OCI-LY3 (cell line): ENCODE data around the gene KRT84.

Experiments
- H2AFZ ChIP-seq: fragments of 200-600, 300-600 bp; shearing (Covaris generic); 2 replicates; pipeline ENCODE4 v1.6.0; 2014; ENCODE audit warnings: antibody characterized with exemption, low read depth, low read length
- H3K27ac ChIP-seq: fragments of 200-600, 300-600 bp; sonication (generic); 2 replicates; pipeline ENCODE4 v1.5.1; 2014; ENCODE audit warnings: mild to moderate bottlenecking, low read length, moderate library complexity, mixed read lengths
- H3K27me3 ChIP-seq: fragments of 200-600, 300-600 bp; sonication (generic); 2 replicates; pipeline ENCODE4 v1.6.1; 2014; ENCODE audit warnings: low read depth, low read length, mixed read lengths
- H3K36me3 ChIP-seq: fragments of 200-600, 300-600 bp; sonication (generic); replicated peaks from 2 replicates; pipeline ENCODE3; 2014; ENCODE audit warnings: low read depth, low read length, mixed read lengths
- H3K4me1 ChIP-seq: fragments of 300-600, 200-600 bp; sonication (generic); 2 replicates; pipeline ENCODE4 v1.6.1; 2014; ENCODE audit warnings: low read length, mixed read lengths
- H3K4me2 ChIP-seq: fragments of 200-600, 300-600 bp; sonication (generic); 2 replicates; pipeline ENCODE4 v1.6.1; 2014; ENCODE audit warnings: low read length, mixed read lengths
- H3K4me3 ChIP-seq: fragments of 300-600, 200-600 bp; sonication (generic); 2 replicates; pipeline ENCODE4 v1.5.1; 2014; ENCODE audit warnings: antibody characterized with exemption, mild to moderate bottlenecking, low read length, moderate library complexity
- H3K79me2 ChIP-seq: fragments of 300-600, 200-600 bp; shearing (Covaris generic); 2 replicates; pipeline ENCODE4 v1.6.1; 2014; ENCODE audit warnings: mild to moderate bottlenecking, low read length, mixed read lengths
- H3K9ac ChIP-seq: fragments of 300-600, 200-600 bp; shearing (Covaris generic); 2 replicates; pipeline ENCODE4 v1.6.0; 2014; ENCODE audit warnings: mild to moderate bottlenecking, low read length, moderate library complexity
- H3K9me3 ChIP-seq: fragments of 200-600, 300-600 bp; shearing (Covaris generic); 2 replicates; pipeline ENCODE4 v1.6.1; 2014; ENCODE audit warnings: low read length, mixed read lengths; ENCODE audit not compliant: insufficient read depth
- H4K20me1 ChIP-seq: fragments of 200-600, 300-600 bp; sonication (generic); 2 replicates; pipeline ENCODE4 v1.6.1; 2016; ENCODE audit warnings: low read length, mixed read lengths; ENCODE audit not compliant: insufficient read depth
- EZH2phosphoT487 ChIP-seq: fragments of 200-600 bp; shearing (Covaris generic); IDR thresholded peaks from 2 replicates; pipeline ENCODE4 v1.6.1; 2018; ENCODE audit warnings: antibody characterized with exemption, mixed run types, low read depth
- TF ChIP-seq, protein P1 (sequence below): fragments of 200-600, 300-600 bp; sonication (generic); IDR thresholded peaks from 2 replicates; pipeline ENCODE4 v1.5.1; 2014; ENCODE audit warnings: antibody characterized with exemption, low read length, low read depth

KRT84 gene

DNA sequence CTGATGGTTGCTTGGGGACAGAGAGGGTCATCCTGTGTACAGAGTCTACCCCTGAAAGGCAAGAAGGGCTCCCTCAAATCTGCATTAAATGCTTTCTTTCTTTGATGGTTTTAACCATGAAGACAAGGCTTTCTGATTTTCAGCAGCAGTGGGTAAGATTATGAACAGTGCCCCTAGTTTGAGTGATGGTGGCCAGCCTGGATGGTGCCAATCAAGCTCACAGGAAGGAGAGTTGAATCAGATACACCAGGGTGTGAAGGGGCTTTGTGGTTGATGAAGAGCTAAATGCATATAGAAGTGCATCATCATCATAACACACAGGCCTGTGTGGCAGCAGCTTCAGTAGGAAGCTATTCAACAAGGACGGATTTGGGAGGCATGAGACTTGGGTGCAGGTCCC is 23.9 kb downstream of the KRT84 start:
- Histone ChIP-seq H3K9ac (no peak overlapping the region), H3K36me3 (no peaks in the 10 kb centered on the region), H3K4me3 (no peak overlapping the region), H3K79me2 (no peaks in the 10 kb centered on the region), H3K4me1 (peaks cover 17% of the 10 kb centered on the region), H3K27me3 (peaks cover 30% of the 10 kb centered on the region), H3K4me2 (no peak overlapping the region), H3K9me3 (no peaks in the 10 kb centered on the region), H4K20me1 (no peaks in the 10 kb centered on the region), H2AFZ (no peak overlapping the region), H3K27ac (no peak overlapping the region)
- TF ChIP-seq, protein P1, sequence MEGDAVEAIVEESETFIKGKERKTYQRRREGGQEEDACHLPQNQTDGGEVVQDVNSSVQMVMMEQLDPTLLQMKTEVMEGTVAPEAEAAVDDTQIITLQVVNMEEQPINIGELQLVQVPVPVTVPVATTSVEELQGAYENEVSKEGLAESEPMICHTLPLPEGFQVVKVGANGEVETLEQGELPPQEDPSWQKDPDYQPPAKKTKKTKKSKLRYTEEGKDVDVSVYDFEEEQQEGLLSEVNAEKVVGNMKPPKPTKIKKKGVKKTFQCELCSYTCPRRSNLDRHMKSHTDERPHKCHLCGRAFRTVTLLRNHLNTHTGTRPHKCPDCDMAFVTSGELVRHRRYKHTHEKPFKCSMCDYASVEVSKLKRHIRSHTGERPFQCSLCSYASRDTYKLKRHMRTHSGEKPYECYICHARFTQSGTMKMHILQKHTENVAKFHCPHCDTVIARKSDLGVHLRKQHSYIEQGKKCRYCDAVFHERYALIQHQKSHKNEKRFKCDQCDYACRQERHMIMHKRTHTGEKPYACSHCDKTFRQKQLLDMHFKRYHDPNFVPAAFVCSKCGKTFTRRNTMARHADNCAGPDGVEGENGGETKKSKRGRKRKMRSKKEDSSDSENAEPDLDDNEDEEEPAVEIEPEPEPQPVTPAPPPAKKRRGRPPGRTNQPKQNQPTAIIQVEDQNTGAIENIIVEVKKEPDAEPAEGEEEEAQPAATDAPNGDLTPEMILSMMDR = no peak
- TF ChIP-seq EZH2phosphoT487 = no peak

DNA sequence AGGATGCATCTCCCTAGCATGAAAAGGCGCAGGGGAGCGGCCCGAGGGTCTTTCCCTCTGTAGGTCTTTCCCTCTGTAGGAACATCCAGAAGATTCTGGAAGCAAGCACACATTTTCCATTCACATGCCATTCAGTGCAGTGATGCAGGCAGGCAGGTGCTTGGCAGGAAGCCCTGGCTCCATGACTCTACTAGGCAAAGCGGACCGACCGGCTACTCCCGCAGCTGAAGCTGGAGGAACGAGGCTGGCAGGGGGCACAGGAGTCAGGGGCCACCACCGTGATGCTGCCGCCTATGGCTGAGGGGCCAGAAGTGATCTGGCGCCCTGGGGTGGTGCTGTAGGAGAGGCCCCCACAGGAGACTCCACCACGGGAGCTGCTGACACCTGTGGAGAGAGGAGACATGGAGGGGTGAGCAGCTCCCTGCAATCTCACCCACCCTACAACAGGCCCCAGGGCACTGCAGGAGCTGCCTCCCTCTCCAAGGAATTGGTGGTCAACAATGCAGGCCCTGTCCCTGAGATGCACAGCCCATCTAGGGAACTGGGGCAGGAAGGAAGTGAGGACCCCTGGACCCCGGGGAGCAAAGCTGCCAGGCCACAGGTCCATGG is 24.7 kb downstream of the KRT84 start:
- H3K27ac ChIP-seq = no peak overlapping the region
- no peak overlapping the region for H3K4me2 ChIP-seq
- H3K9ac ChIP-seq = no peak overlapping the region
- H3K9me3 ChIP-seq = no peaks in the 10 kb centered on the region
- H3K27me3 ChIP-seq = peaks cover 22% of the 10 kb centered on the region
- H3K4me1 ChIP-seq = peaks cover 17% of the 10 kb centered on the region
- H2AFZ ChIP-seq = no peak overlapping the region
- no peak overlapping the region for H3K4me3 ChIP-seq
- no peak for TF ChIP-seq EZH2phosphoT487
- TF ChIP-seq, protein P1 = no peak
- H4K20me1 ChIP-seq = no peaks in the 10 kb centered on the region
- H3K36me3 ChIP-seq = no peaks in the 10 kb centered on the region
- H3K79me2 ChIP-seq = no peaks in the 10 kb centered on the region

DNA sequence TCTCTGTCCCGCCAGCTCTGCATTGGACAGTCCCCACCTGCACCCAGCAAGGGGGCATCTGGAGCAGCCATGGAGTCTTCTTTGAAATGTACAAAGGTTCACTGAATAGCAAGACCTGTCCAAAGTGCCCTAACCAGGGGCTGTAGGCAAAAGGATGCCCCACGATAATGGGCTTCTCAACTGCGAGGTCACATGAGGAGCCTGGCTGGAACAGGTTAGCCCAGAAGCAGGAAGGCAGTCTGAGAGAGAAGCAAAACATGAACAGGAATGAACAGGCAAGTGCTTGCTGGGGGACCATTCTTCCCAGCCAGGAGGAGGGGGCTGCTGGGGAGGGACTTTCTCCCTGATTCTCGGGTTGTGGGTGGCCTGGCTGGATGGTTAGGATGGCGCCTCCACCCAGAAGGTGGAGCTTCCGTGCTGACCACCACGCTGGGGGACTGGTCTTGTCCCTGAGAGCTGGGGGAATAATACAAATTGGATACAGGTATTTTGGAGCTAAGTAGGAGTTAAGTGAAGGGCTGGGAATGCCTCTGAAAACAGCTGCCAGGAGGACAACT is 25.3 kb downstream of the KRT84 start:
- no peak overlapping the region for H3K4me3 ChIP-seq
- H3K27me3 ChIP-seq = peaks cover 18% of the 10 kb centered on the region
- no peaks in the 10 kb centered on the region for H3K79me2 ChIP-seq
- H3K4me2 ChIP-seq = no peak overlapping the region
- peaks cover 15% of the 10 kb centered on the region for H3K4me1 ChIP-seq
- no peak overlapping the region for H3K9ac ChIP-seq
- H3K36me3 ChIP-seq = no peaks in the 10 kb centered on the region
- no peak overlapping the region for H3K27ac ChIP-seq
- TF ChIP-seq, protein P1 = no peak
- no peak for TF ChIP-seq EZH2phosphoT487
- no peak overlapping the region for H2AFZ ChIP-seq
- no peaks in the 10 kb centered on the region for H3K9me3 ChIP-seq
- H4K20me1 ChIP-seq = no peaks in the 10 kb centered on the region

DNA sequence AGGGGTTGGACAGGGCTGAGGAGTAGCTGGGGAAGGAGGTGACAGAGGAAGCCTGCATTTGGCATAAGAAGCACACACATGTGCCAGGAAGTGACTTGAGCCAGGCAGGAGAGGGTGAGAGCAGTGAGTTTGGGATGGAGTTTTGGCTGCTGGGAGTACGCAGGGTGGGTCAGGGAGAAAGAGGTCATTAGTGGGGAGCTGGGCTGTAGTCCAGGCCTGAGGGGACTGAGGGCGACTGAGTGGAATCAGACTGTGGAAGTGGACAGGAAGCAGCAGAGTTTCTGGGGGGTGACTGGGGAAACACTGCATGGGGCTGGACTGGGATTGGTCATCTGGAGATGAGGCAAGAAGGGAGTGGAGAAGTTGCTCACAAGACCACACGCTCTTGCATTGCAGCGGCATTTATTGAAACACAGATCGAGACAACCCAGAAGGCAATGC is 25.8 kb downstream of the KRT84 start:
- Histone ChIP-seq H3K9me3 (no peaks in the 10 kb centered on the region), H3K4me3 (no peak overlapping the region), H2AFZ (no peak overlapping the region), H3K4me2 (no peak overlapping the region), H3K27me3 (peaks cover 18% of the 10 kb centered on the region), H3K36me3 (no peaks in the 10 kb centered on the region), H3K9ac (no peak overlapping the region), H3K27ac (no peak overlapping the region), H3K4me1 (peaks cover 12% of the 10 kb centered on the region), H3K79me2 (no peaks in the 10 kb centered on the region), H4K20me1 (no peaks in the 10 kb centered on the region)
- TF ChIP-seq, protein P1 = no peak
- no peak for TF ChIP-seq EZH2phosphoT487
